HCT116 (cell line): ENCODE data around the gene SLC22A23. TPM values are rescaled to one million over a fixed set of nuclear protein-coding genes. Genes with fewer than 3 reads are reported as not detected.

ENCODE experiments used
- ATAC-seq: fragments of 200-7000 bp; cut with Tn5 transposase; 2 replicates; pipeline ENCODE4 v1.9.1; 2020; ENCODE audit warnings: mild to moderate bottlenecking, moderate library complexity
- BruUV-seq: library from RNA; stranded (reverse); fragments of 400-500 nt; replicated peaks from 2 replicates; lab custom pipeline; 2021; lab: Mats Ljungman, UMichigan
- CTCF ChIA-PET: fragments of 300-600 bp; sonication (Branson Sonifier 250); formaldehyde crosslinking; loops from one replicate; lab custom pipeline; 2021; ENCODE audit warnings: antibody characterized with exemption; lab: Charles Lee
- POLR2A ChIA-PET: fragments of 300-600, 350-600 bp; sonication (Branson Sonifier 250); formaldehyde crosslinking; loops from one replicate; lab custom pipeline; 2021; ENCODE audit warnings: antibody characterized with exemption; lab: Charles Lee
- RAD21 ChIA-PET, 2 experiments: fragments of 300-600 bp; sonication (Branson Sonifier 250); formaldehyde crosslinking; loops; one replicate each; lab custom pipeline; 2023; ENCODE audit warnings: low total read pairs in 2 of 2; ENCODE audit not compliant: uncharacterized antibody in 2 of 2, unreplicated experiment in 2 of 2, low non-redundant PET in 1 of 2; lab: Charles Lee
- DNase-seq: peaks from one replicate; pipeline ENCODE4 v3.0.0-alpha.2; 2010; ENCODE audit warnings: low read depth, low spot score
- H2AFZ ChIP-seq: fragments of 200-600 bp; shearing (Covaris generic), sonication (generic); 2 replicates; pipeline ENCODE4 v1.6.1; 2017; ENCODE audit warnings: low read depth, mixed run types, mixed read lengths, antibody characterized with exemption, low read length; ENCODE audit not compliant: poor library complexity, severe bottlenecking
- H3K27ac ChIP-seq: 2 replicates; pipeline ENCODE4 v1.5.1; 2012; ENCODE audit warnings: low read depth, low read length
- H3K27me3 ChIP-seq: fragments of 200-600 bp; sonication (generic); 2 replicates; pipeline ENCODE4 v1.6.1; 2016; ENCODE audit warnings: mixed run types, low read length, mixed read lengths; ENCODE audit not compliant: insufficient read depth
- H3K36me3 ChIP-seq, 2 experiments: fragments of 200-500 bp in 1 of 2; fragments of 200-600 bp in 1 of 2; sonication (Bioruptor generic) in 1 of 2; sonication (generic) in 1 of 2; 2 replicates each; pipeline versions ENCODE4 v1.5.1 to v1.6.1; 2014 to 2016; ENCODE audit warnings: low read length in 2 of 2, inconsistent platforms in 1 of 2, mixed read lengths in 1 of 2, mixed run types in 1 of 2; ENCODE audit not compliant: insufficient read depth in 2 of 2, control insufficient read depth in 1 of 2
- H3K4me1 ChIP-seq, 2 experiments: fragments of 200-600 bp in 1 of 2; sonication (generic) in 1 of 2; 2 replicates each; pipeline versions ENCODE4 v1.5.1 to v1.6.1; 2012 to 2017; ENCODE audit warnings: low read length in 2 of 2, inconsistent platforms in 1 of 2, mild to moderate bottlenecking in 1 of 2, mixed read lengths in 1 of 2, mixed run types in 1 of 2, moderate library complexity in 1 of 2; ENCODE audit not compliant: insufficient read depth in 2 of 2, control insufficient read depth in 1 of 2
- H3K4me2 ChIP-seq: fragments of 200-600 bp; sonication (generic); 2 replicates; pipeline ENCODE4 v1.6.1; 2017; ENCODE audit warnings: mixed run types, low read length, mixed read lengths
- H3K4me3 ChIP-seq, 2 experiments: fragments of 200-600 bp in 1 of 2; sonication (generic) in 1 of 2; replicated peaks in 1 of 2; 2 replicates each; pipeline ENCODE4 v1.5.1; 2011 to 2016; ENCODE audit warnings: low read length in 2 of 2, control low read depth in 1 of 2, low read depth in 1 of 2, mild to moderate bottlenecking in 1 of 2, mixed read lengths in 1 of 2, mixed run types in 1 of 2
- H3K79me2 ChIP-seq: fragments of 200-600 bp; sonication (generic); 2 replicates; pipeline ENCODE4 v1.6.1; 2017; ENCODE audit warnings: mild to moderate bottlenecking, mixed run types, low read length, moderate library complexity, mixed read lengths; ENCODE audit not compliant: insufficient read depth
- H3K9ac ChIP-seq: fragments of 200-600 bp; sonication (generic); 2 replicates; pipeline ENCODE4 v1.6.1; 2016; ENCODE audit warnings: low read length, mixed read lengths
- H3K9me2 ChIP-seq: fragments of 200-600 bp; sonication (generic), shearing (Covaris generic); 2 replicates; pipeline ENCODE4 v1.6.1; 2017; ENCODE audit warnings: mixed run types, mild to moderate bottlenecking, moderate library complexity; ENCODE audit not compliant: insufficient read depth
- H3K9me3 ChIP-seq, 2 experiments: fragments of 200-500 bp in 1 of 2; fragments of 200-600 bp in 1 of 2; sonication (Bioruptor generic) in 1 of 2; sonication (generic) in 1 of 2; 2 replicates each; pipeline ENCODE4 v1.6.1; 2014 to 2017; ENCODE audit warnings: low read length in 2 of 2, mixed read lengths in 2 of 2, inconsistent platforms in 1 of 2, low read depth in 1 of 2, mild to moderate bottlenecking in 1 of 2, mixed run types in 1 of 2, moderate library complexity in 1 of 2; ENCODE audit not compliant: control insufficient read depth in 1 of 2, insufficient read depth in 1 of 2
- H4K20me1 ChIP-seq: fragments of 200-600 bp; sonication (generic), shearing (Covaris generic); 2 replicates; pipeline ENCODE4 v1.6.1; 2017; ENCODE audit warnings: mixed run types, mild to moderate bottlenecking, moderate library complexity; ENCODE audit not compliant: insufficient read depth
- CEBPB ChIP-seq: IDR thresholded peaks from 2 replicates; pipeline ENCODE4 v1.6.1; 2012; ENCODE audit warnings: low read depth
- EGR1 ChIP-seq: IDR thresholded peaks from 2 replicates; pipeline ENCODE4 v1.6.1; 2012; ENCODE audit warnings: low read depth
- ELF1 ChIP-seq: IDR thresholded peaks from 2 replicates; pipeline ENCODE4 v1.6.1; 2012; ENCODE audit warnings: low read depth, borderline replicate concordance
- EZH2 ChIP-seq: fragments of 200-600 bp; sonication (generic); IDR thresholded peaks from 2 replicates; pipeline ENCODE4 v1.6.1; 2017; ENCODE audit warnings: antibody characterized with exemption, mixed run types
- EZH2phosphoT487 ChIP-seq: fragments of 200-600 bp; IDR thresholded peaks from 2 replicates; pipeline ENCODE4 v1.6.1; 2018; ENCODE audit warnings: antibody characterized with exemption, borderline replicate concordance
- FOSL1 ChIP-seq: IDR thresholded peaks from 2 replicates; pipeline ENCODE4 v1.6.1; 2012; ENCODE audit warnings: low read depth
- JUND ChIP-seq: IDR thresholded peaks from 2 replicates; pipeline ENCODE4 v1.6.1; 2012
- POLR2A ChIP-seq: IDR thresholded peaks from 2 replicates; pipeline ENCODE4 v1.7.0; 2011; ENCODE audit warnings: borderline replicate concordance; ENCODE audit not compliant: insufficient read depth, insufficient read length; ENCODE audit errors: extremely low read depth
- POLR2AphosphoS5 ChIP-seq: IDR thresholded peaks from 2 replicates; pipeline ENCODE4 v1.6.1; 2011; ENCODE audit warnings: mild to moderate bottlenecking, low read depth, low read length, moderate library complexity
- SIN3A ChIP-seq: IDR thresholded peaks from 2 replicates; pipeline ENCODE4 v1.6.1; 2012; ENCODE audit warnings: low read depth
- SP1 ChIP-seq: IDR thresholded peaks from 2 replicates; pipeline ENCODE4 v1.6.1; 2012; ENCODE audit warnings: low read depth
- SRF ChIP-seq: IDR thresholded peaks from 2 replicates; pipeline ENCODE4 v1.6.1; 2012; ENCODE audit warnings: low read depth
- YY1 ChIP-seq: IDR thresholded peaks from 2 replicates; pipeline ENCODE4 v1.6.1; 2011; ENCODE audit warnings: low read length, low read depth, moderate library complexity, mild to moderate bottlenecking; ENCODE audit not compliant: insufficient replicate concordance; ENCODE audit errors: extremely low read depth
- ZFX ChIP-seq: fragments of 450-650 bp; IDR thresholded peaks from 2 replicates; pipeline ENCODE4 v1.6.1; 2017
- ZNF274 ChIP-seq: fragments of 200-500 bp; sonication (Bioruptor generic); IDR thresholded peaks from 2 replicates; pipeline ENCODE4 v1.6.1; 2014; ENCODE audit warnings: mild to moderate bottlenecking, low read depth, low read length, inconsistent platforms
- intact Hi-C: fragments of 100-400 bp; cut with micrococcal nuclease; formaldehyde crosslinking; loops from 2 replicates; pipeline ENCODE4 v1.10.0; 2022
- total RNA-seq: library from RNA; stranded (reverse); gene quantifications from one replicate; pipeline ENCODE4 v1.2.1, GENCODE V29; 2021; ENCODE audit not compliant: unreplicated experiment
- TF ChIP-seq, protein P1 (sequence below): IDR thresholded peaks from 2 replicates; pipeline ENCODE4 v1.6.1; 2011; ENCODE audit warnings: mild to moderate bottlenecking, low read length, moderate library complexity; ENCODE audit not compliant: insufficient replicate concordance; ENCODE audit errors: extremely low read depth
- TF ChIP-seq, protein P2 (sequence below), 3 experiments: fragments of 200-600 bp in 1 of 3; sonication (generic) in 1 of 3; IDR thresholded peaks in 2 of 3; conservative IDR thresholded peaks in 1 of 3; 2 replicates each; pipeline ENCODE4 v1.5.1; 2012 to 2017; ENCODE audit warnings: low read depth in 2 of 3, low read length in 2 of 3, antibody characterized with exemption in 1 of 3, borderline replicate concordance in 1 of 3, control low read depth in 1 of 3, mild to moderate bottlenecking in 1 of 3, mixed read lengths in 1 of 3, mixed run types in 1 of 3, moderate library complexity in 1 of 3; ENCODE audit not compliant: insufficient read depth in 1 of 3
- TF ChIP-seq, protein P3 (sequence below): IDR thresholded peaks from 2 replicates; pipeline ENCODE4 v1.6.1; 2012
- TF ChIP-seq, protein P4 (sequence below): IDR thresholded peaks from 2 replicates; pipeline ENCODE4 v1.6.1; 2012

SLC22A23 gene
- total RNA-seq, 1 experiment from 2014 or later, result 11.5 TPM

DNA sequence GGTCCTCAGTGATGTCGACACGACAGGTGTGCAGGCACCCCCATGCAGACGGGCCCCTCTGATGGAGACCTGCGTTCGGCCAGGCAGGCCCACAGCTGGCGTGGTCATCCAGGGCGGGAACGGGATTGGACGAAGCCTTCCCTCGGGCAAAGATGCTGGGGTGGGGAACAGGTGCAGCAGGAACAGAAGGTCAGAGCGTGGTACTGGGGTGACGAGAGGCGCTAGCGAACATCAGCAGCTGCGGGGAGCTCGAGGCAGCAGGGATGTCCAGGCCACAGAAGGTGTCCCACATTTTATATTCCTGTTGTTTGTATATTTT lies 96.2 kb downstream of the SLC22A23 start:
- Histone ChIP-seq H4K20me1 (no peaks in the 10 kb centered on the region), H2AFZ (no peak overlapping the region), H3K9me3 (no peaks in the 10 kb centered on the region), H3K27ac (no peak overlapping the region), H3K36me3 (no peaks in the 10 kb centered on the region), H3K4me2 (peak overlapping the region; percentile 56), H3K4me3 (no peak overlapping the region), H3K27me3 (no peaks in the 10 kb centered on the region), H3K9ac (no peak overlapping the region), H3K4me1 (peaks cover 45 to 68% of the 10 kb centered on the region in 2 experiments), H3K9me2 (no peaks in the 10 kb centered on the region), H3K79me2 (no peaks in the 10 kb centered on the region)
- DNase-seq, result no peak
- no TSS peak for BruUV-seq
- intact Hi-C loops, result no loop called here
- CTCF ChIA-PET, result no interaction called here
- POLR2A ChIA-PET, result no interaction called here
- TF ChIP-seq EZH2phosphoT487 (no peak), ELF1 (no peak), YY1 (no peak), SIN3A (no peak), CEBPB (no peak), ZNF274 (no peak), POLR2A (no peak), JUND (no peak), EZH2 (no peak), FOSL1 (no peak), SRF (no peak), POLR2AphosphoS5 (no peak), EGR1 (no peak), ZFX (no peak), SP1 (no peak)
- TF ChIP-seq, protein P1, sequence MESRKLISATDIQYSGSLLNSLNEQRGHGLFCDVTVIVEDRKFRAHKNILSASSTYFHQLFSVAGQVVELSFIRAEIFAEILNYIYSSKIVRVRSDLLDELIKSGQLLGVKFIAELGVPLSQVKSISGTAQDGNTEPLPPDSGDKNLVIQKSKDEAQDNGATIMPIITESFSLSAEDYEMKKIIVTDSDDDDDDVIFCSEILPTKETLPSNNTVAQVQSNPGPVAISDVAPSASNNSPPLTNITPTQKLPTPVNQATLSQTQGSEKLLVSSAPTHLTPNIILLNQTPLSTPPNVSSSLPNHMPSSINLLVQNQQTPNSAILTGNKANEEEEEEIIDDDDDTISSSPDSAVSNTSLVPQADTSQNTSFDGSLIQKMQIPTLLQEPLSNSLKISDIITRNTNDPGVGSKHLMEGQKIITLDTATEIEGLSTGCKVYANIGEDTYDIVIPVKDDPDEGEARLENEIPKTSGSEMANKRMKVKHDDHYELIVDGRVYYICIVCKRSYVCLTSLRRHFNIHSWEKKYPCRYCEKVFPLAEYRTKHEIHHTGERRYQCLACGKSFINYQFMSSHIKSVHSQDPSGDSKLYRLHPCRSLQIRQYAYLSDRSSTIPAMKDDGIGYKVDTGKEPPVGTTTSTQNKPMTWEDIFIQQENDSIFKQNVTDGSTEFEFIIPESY, result no peak
- TF ChIP-seq, protein P2, sequence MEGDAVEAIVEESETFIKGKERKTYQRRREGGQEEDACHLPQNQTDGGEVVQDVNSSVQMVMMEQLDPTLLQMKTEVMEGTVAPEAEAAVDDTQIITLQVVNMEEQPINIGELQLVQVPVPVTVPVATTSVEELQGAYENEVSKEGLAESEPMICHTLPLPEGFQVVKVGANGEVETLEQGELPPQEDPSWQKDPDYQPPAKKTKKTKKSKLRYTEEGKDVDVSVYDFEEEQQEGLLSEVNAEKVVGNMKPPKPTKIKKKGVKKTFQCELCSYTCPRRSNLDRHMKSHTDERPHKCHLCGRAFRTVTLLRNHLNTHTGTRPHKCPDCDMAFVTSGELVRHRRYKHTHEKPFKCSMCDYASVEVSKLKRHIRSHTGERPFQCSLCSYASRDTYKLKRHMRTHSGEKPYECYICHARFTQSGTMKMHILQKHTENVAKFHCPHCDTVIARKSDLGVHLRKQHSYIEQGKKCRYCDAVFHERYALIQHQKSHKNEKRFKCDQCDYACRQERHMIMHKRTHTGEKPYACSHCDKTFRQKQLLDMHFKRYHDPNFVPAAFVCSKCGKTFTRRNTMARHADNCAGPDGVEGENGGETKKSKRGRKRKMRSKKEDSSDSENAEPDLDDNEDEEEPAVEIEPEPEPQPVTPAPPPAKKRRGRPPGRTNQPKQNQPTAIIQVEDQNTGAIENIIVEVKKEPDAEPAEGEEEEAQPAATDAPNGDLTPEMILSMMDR (IDR thresholded peaks at IDR 0.05 in 2 of 3, conservative IDR thresholded peaks at IDR 0.05 in 1 of 3; ENCODE audit: borderline replicate concordance in 1 of 3, insufficient read depth in 1 of 3, low read depth in 2 of 3, low read length in 2 of 3), result no peak
- TF ChIP-seq, protein P3, sequence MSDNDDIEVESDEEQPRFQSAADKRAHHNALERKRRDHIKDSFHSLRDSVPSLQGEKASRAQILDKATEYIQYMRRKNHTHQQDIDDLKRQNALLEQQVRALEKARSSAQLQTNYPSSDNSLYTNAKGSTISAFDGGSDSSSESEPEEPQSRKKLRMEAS, result no peak
- TF ChIP-seq, protein P4, sequence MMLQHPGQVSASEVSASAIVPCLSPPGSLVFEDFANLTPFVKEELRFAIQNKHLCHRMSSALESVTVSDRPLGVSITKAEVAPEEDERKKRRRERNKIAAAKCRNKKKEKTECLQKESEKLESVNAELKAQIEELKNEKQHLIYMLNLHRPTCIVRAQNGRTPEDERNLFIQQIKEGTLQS, result no peak
- ATAC-seq, result no peak
- RAD21 ChIA-PET, result no interaction called here
